B cell (primary cell): Measurements from ENCODE around the gene C4A.

Source experiments
- EZH2 ChIP-seq: IDR thresholded peaks from 2 replicates; pipeline ENCODE4 v1.6.1; 2012; ENCODE audit warnings: borderline replicate concordance, low read depth, mild to moderate bottlenecking, moderate library complexity, low read length; ENCODE audit not compliant: insufficient read depth, poor library complexity, severe bottlenecking
- TF ChIP-seq, protein P1 (sequence below): fragments of 200-600 bp; IDR thresholded peaks from one replicate; pipeline ENCODE4 v1.8.0; 2022; ENCODE audit warnings: antibody characterized with exemption, mild to moderate bottlenecking

DNA sequence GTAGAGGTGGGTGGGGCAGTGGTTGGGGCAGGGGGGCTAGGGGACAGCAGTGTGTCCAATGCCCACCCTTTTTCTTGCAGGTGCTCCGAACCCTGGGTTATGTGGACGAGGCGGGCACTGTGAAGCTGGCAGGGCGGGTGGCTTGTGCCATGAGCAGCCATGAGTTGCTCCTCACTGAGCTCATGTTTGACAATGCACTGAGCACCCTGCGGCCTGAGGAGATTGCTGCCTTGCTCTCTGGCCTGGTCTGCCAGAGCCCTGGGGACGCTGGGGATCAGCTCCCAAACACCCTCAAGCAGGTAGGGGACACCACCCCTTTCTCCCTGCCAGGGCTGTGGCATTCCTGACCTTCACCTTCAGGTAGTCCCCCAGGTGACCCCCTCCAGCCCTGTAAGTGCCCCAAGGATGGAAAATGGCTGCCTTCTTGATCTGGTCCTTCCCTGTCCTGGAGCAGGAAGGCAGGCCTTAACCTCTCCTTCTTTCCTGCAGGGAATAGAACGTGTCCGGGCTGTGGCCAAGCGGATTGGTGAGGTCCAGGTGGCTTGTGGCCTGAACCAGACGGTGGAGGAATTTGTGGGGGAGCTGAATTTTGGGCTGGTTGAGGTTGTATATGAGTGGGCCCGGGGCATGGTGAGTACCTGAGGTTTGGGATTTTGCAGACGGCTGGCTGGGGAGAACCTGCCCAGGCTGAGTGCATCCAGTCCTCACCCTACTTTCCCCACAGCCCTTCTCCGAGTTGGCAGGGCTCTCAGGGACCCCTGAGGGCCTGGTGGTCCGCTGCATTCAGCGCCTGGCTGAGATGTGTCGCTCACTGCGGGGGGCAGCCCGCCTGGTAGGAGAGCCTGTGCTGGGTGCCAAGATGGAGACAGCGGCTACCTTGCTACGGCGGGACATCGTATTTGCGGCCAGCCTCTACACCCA is 12.8 kb upstream of the C4A start:
- TF ChIP-seq, protein P1, sequence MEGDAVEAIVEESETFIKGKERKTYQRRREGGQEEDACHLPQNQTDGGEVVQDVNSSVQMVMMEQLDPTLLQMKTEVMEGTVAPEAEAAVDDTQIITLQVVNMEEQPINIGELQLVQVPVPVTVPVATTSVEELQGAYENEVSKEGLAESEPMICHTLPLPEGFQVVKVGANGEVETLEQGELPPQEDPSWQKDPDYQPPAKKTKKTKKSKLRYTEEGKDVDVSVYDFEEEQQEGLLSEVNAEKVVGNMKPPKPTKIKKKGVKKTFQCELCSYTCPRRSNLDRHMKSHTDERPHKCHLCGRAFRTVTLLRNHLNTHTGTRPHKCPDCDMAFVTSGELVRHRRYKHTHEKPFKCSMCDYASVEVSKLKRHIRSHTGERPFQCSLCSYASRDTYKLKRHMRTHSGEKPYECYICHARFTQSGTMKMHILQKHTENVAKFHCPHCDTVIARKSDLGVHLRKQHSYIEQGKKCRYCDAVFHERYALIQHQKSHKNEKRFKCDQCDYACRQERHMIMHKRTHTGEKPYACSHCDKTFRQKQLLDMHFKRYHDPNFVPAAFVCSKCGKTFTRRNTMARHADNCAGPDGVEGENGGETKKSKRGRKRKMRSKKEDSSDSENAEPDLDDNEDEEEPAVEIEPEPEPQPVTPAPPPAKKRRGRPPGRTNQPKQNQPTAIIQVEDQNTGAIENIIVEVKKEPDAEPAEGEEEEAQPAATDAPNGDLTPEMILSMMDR = no peak
- no peak for TF ChIP-seq EZH2
